Esophagus squamous epithelium (tissue), 4 donors: ENCODE measurements around the gene ZSCAN10.

Source experiments
- POLR2A ChIP-seq, 4 donors: fragments of 450-650 bp; IDR thresholded peaks; one replicate each; pipeline ENCODE4 v1.6.1; 2017; ENCODE audit warnings: antibody characterized with exemption in 4 of 4, mild to moderate bottlenecking in 4 of 4, moderate library complexity in 3 of 4
- TF ChIP-seq, protein P1 (sequence below), 6 experiments: fragments of 450-650 bp in 4 of 6; fragments of 200-600 bp in 2 of 6; sonication (generic) in 2 of 6; IDR thresholded peaks; one replicate each; pipeline ENCODE4 v1.5.1; 2016 to 2019; ENCODE audit warnings: antibody characterized with exemption in 6 of 6, mild to moderate bottlenecking in 4 of 6, moderate library complexity in 4 of 6

GRCh38 chr16:3112058-3112880, 13.2 kb upstream of the ZSCAN10 start, which contains the start of gene ZNF205:
- TF ChIP-seq, protein P1, sequence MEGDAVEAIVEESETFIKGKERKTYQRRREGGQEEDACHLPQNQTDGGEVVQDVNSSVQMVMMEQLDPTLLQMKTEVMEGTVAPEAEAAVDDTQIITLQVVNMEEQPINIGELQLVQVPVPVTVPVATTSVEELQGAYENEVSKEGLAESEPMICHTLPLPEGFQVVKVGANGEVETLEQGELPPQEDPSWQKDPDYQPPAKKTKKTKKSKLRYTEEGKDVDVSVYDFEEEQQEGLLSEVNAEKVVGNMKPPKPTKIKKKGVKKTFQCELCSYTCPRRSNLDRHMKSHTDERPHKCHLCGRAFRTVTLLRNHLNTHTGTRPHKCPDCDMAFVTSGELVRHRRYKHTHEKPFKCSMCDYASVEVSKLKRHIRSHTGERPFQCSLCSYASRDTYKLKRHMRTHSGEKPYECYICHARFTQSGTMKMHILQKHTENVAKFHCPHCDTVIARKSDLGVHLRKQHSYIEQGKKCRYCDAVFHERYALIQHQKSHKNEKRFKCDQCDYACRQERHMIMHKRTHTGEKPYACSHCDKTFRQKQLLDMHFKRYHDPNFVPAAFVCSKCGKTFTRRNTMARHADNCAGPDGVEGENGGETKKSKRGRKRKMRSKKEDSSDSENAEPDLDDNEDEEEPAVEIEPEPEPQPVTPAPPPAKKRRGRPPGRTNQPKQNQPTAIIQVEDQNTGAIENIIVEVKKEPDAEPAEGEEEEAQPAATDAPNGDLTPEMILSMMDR (IDR thresholded peaks at IDR 0.05) = no peak
- no peak for TF ChIP-seq POLR2A (IDR thresholded peaks at IDR 0.05)
